ENCODE results near the gene WDR70. TPM values are rescaled to one million over a fixed set of nuclear protein-coding genes. Genes with fewer than 3 reads are reported as not detected.
"Not testable (repeated sequence)": the region's sequence is repeated elsewhere in the genome, so short reads cannot be mapped to it uniquely, and the experiment has no call there.

WDR70 gene
- total RNA-seq, 2 donors from 2014 or later, result 34.2 to 36.1 TPM

- H3K27me3 ChIP-seq (ENCODE audit: control insufficient read depth, insufficient read depth, low read length, poor library complexity, severe bottlenecking), result no peaks in the 10 kb centered on the region
- H3K4me1 ChIP-seq (ENCODE audit: control insufficient read depth, insufficient read depth, low read length), result no peaks in the 10 kb centered on the region
- no peak overlapping the region for H3K9ac ChIP-seq (ENCODE audit: extremely low read depth, low read length, poor library complexity, severe bottlenecking)
- H3K36me3 Mint-ChIP-seq (ENCODE audit: low read depth), result peaks cover 4% of the 10 kb centered on the region
- no peaks in the 10 kb centered on the region for H3K36me3 ChIP-seq (ENCODE audit: control insufficient read depth, insufficient read depth, low read length)
- no peak for DNase-seq
- H3K4me1 Mint-ChIP-seq, result no peaks in the 10 kb centered on the region
- peaks cover 26% of the 10 kb centered on the region for H3K9me3 Mint-ChIP-seq
- H3K4me3 Mint-ChIP-seq, result no peak overlapping the region
- H3K27me3 Mint-ChIP-seq (ENCODE audit: insufficient read depth), result no peaks in the 10 kb centered on the region
- TF ChIP-seq CTCF (conservative IDR thresholded peaks at IDR 0.05), result no peak
- no peak overlapping the region for H3K27ac Mint-ChIP-seq
- H3K9me3 ChIP-seq (ENCODE audit: control insufficient read depth, low read length), result peaks cover 12% of the 10 kb centered on the region
- H3K27ac ChIP-seq (ENCODE audit: low read depth, low read length), result no peak overlapping the region
- no peak overlapping the region for H3K4me3 ChIP-seq (ENCODE audit: low read length)
- WGBS, 2 experiments (ENCODE audit: insufficient coverage in 1 of 2, insufficient read length in 1 of 2), result 96 to 98% methylated on average over 11 to 15 of the region's 15 CpGs
These were observed 398.5 kb downstream of the WDR70 start for GRCh38 chr5:37777432-37778130.

DNA sequence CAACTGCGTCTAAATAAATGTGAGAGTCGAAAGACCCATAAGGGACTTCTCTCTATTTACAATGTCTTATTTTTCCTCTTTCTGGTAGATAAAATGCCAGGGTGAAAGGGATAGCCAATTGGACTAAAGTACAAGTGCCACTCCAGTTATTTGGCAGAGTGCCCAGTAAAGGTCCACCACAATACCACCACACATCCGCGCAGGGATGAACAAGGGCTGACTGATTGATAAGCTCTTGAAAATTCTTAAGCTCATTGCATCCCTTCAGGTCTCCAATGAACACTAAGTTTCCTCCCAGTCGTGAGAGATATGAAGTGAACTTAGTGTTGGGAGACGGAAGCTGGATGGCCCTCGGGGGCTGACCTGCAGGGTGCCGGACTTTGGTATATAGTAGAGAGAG, 402.3 kb downstream of the WDR70 start:
- H3K36me3 Mint-ChIP-seq (ENCODE audit: low read depth), result peaks cover 17% of the 10 kb centered on the region
- not testable (repeated sequence) for H3K4me3 Mint-ChIP-seq

GRCh38 chr5:37786416-37786815, 407.3 kb downstream of the WDR70 start:
- no peaks in the 10 kb centered on the region for H3K27me3 ChIP-seq (ENCODE audit: control insufficient read depth, insufficient read depth, low read length, poor library complexity, severe bottlenecking)
- no peaks in the 10 kb centered on the region for H3K27me3 Mint-ChIP-seq (ENCODE audit: insufficient read depth)
- peaks cover 5% of the 10 kb centered on the region for H3K4me1 Mint-ChIP-seq
- no peak overlapping the region for H3K27ac ChIP-seq (ENCODE audit: low read depth, low read length)
- no peak for DNase-seq
- H3K9me3 ChIP-seq (ENCODE audit: control insufficient read depth, low read length), result peaks cover 47% of the 10 kb centered on the region
- no peaks in the 10 kb centered on the region for H3K36me3 ChIP-seq (ENCODE audit: control insufficient read depth, insufficient read depth, low read length)
- H3K4me3 Mint-ChIP-seq, result no peak overlapping the region
- peaks cover 4% of the 10 kb centered on the region for H3K4me1 ChIP-seq (ENCODE audit: control insufficient read depth, insufficient read depth, low read length)
- no peak overlapping the region for H3K27ac Mint-ChIP-seq
- TF ChIP-seq CTCF (conservative IDR thresholded peaks at IDR 0.05), result no peak
- peaks cover 19% of the 10 kb centered on the region for H3K36me3 Mint-ChIP-seq (ENCODE audit: low read depth)
- 53 to 65% methylated on average over 2 of the region's 2 CpGs for WGBS, 2 experiments (ENCODE audit: insufficient coverage in 1 of 2, insufficient read length in 1 of 2)
- peak overlapping the region; percentile 26 for H3K4me3 ChIP-seq (ENCODE audit: low read length)
- H3K9ac ChIP-seq (ENCODE audit: extremely low read depth, low read length, poor library complexity, severe bottlenecking), result no peak overlapping the region
- peaks cover 46% of the 10 kb centered on the region for H3K9me3 Mint-ChIP-seq

More for the DNA sequence above, 402.3 kb downstream of the WDR70 start:
- not testable (repeated sequence) for H3K36me3 ChIP-seq (ENCODE audit: control insufficient read depth, insufficient read depth, low read length); H3K27ac Mint-ChIP-seq; H3K4me1 ChIP-seq (ENCODE audit: control insufficient read depth, insufficient read depth, low read length); H3K27me3 ChIP-seq (ENCODE audit: control insufficient read depth, insufficient read depth, low read length, poor library complexity, severe bottlenecking); H3K27me3 Mint-ChIP-seq (ENCODE audit: insufficient read depth); H3K4me3 ChIP-seq (ENCODE audit: low read length); H3K27ac ChIP-seq (ENCODE audit: low read depth, low read length); DNase-seq; H3K4me1 Mint-ChIP-seq; H3K9ac ChIP-seq (ENCODE audit: extremely low read depth, low read length, poor library complexity, severe bottlenecking)
- H3K9me3 ChIP-seq (ENCODE audit: control insufficient read depth, low read length), result peaks cover 30% of the 10 kb centered on the region
- WGBS, 2 experiments (ENCODE audit: insufficient coverage in 1 of 2, insufficient read length in 1 of 2), result 90 to 95% methylated on average over 2 to 8 of the region's 8 CpGs
- H3K9me3 Mint-ChIP-seq, result peaks cover 35% of the 10 kb centered on the region
